CD4-positive, alpha-beta T cell (primary cell): Measurements from ENCODE around the gene INSM2. TPM values are rescaled to one million over a fixed set of nuclear protein-coding genes. Genes with fewer than 3 reads are reported as not detected.

Experiments used
- ATAC-seq: fragments of 200-7000 bp; cut with Tn5 transposase; one replicate; pipeline ENCODE4 v1.10.0; 2022; ENCODE audit warnings: mild to moderate bottlenecking; ENCODE audit not compliant: poor library complexity
- CTCF ChIA-PET: fragments of 350-600 bp; sonication (Branson Sonifier 250); formaldehyde crosslinking; loops from one replicate; lab custom pipeline; 2021; ENCODE audit warnings: antibody characterized with exemption, inconsistent platforms; lab: Charles Lee
- POLR2A ChIA-PET: fragments of 350-600 bp; sonication (Branson Sonifier 250); formaldehyde crosslinking; loops from one replicate; lab custom pipeline; 2021; ENCODE audit warnings: antibody characterized with exemption, inconsistent platforms; lab: Charles Lee
- DNase-seq, 14 experiments: peaks; one replicate each; pipeline ENCODE4 v3.0.0-alpha.2; 2013 to 2020; ENCODE audit warnings: mixed read lengths in 2 of 14
- H3K27ac ChIP-seq, 2 donors: one replicate each; pipeline versions ENCODE4 v1.5.1 to v1.7.0; 2013; ENCODE audit warnings: low read length in 2 of 2, low read depth in 1 of 2, mild to moderate bottlenecking in 1 of 2
- H3K27me3 ChIP-seq, 2 experiments: 1 replicate in 1 of 2; 2 replicates in 1 of 2; pipeline versions ENCODE4 v1.6.1 to v1.7.0; 2013; ENCODE audit warnings: low read length in 2 of 2, control low read depth in 1 of 2, mild to moderate bottlenecking in 1 of 2, moderate library complexity in 1 of 2; ENCODE audit not compliant: insufficient read depth in 2 of 2, control insufficient read depth in 1 of 2
- H3K36me3 ChIP-seq: one replicate; pipeline ENCODE4 v1.6.1; 2013; ENCODE audit warnings: low read length, control low read depth; ENCODE audit not compliant: insufficient read depth
- H3K4me1 ChIP-seq: one replicate; pipeline ENCODE4 v1.6.1; 2013; ENCODE audit warnings: low read length, control low read depth; ENCODE audit not compliant: insufficient read depth
- H3K4me3 ChIP-seq: one replicate; pipeline ENCODE4 v1.5.1; 2013; ENCODE audit warnings: mild to moderate bottlenecking, low read length, moderate library complexity
- H3K9me3 ChIP-seq, 2 experiments: 1 replicate in 1 of 2; 2 replicates in 1 of 2; pipeline versions ENCODE4 v1.6.1 to v1.7.0; 2013; ENCODE audit warnings: low read length in 2 of 2, mild to moderate bottlenecking in 2 of 2, control low read depth in 1 of 2, moderate library complexity in 1 of 2; ENCODE audit not compliant: control insufficient read depth in 1 of 2, insufficient read depth in 1 of 2
- H3K27ac Mint-ChIP-seq: one replicate; pipeline ENCODE4 v1.8.0; 2020; ENCODE audit warnings: mixed read lengths
- H3K27me3 Mint-ChIP-seq: one replicate; pipeline ENCODE4 v1.8.0; 2021; ENCODE audit warnings: mixed read lengths
- H3K36me3 Mint-ChIP-seq: one replicate; pipeline ENCODE4 v1.8.0; 2021; ENCODE audit warnings: low read depth, mixed read lengths
- H3K4me1 Mint-ChIP-seq: one replicate; pipeline ENCODE4 v1.8.0; 2021; ENCODE audit warnings: low read depth, mixed read lengths
- H3K4me3 Mint-ChIP-seq: one replicate; pipeline ENCODE4 v1.8.0; 2020; ENCODE audit warnings: mild to moderate bottlenecking, mixed read lengths
- H3K9me3 Mint-ChIP-seq: one replicate; pipeline ENCODE4 v1.8.0; 2020; ENCODE audit warnings: mixed read lengths
- intact Hi-C, 2 experiments: fragments of 100-400 bp; cut with DNase I in 1 of 2; cut with micrococcal nuclease in 1 of 2; formaldehyde crosslinking; loops; one replicate each; pipeline versions ENCODE4 v1.15.1 to v1.9.0; 2023 to 2025; cut with DNase I, micrococcal nuclease
- total RNA-seq, 174 experiments: library from RNA in 2 of 174; stranded (reverse) in 2 of 174; gene quantifications; one replicate each; pipeline ENCODE4 v1.2.3 and lab custom pipeline; 2021 to 2026
- TF ChIP-seq, protein P1 (sequence below): fragments of 200-600 bp; IDR thresholded peaks from one replicate; pipeline ENCODE4 v1.8.0; 2022; ENCODE audit warnings: antibody characterized with exemption, mild to moderate bottlenecking

The INSM2 gene
- total RNA-seq, 2 experiments from 2014 or later: not detected

DNA sequence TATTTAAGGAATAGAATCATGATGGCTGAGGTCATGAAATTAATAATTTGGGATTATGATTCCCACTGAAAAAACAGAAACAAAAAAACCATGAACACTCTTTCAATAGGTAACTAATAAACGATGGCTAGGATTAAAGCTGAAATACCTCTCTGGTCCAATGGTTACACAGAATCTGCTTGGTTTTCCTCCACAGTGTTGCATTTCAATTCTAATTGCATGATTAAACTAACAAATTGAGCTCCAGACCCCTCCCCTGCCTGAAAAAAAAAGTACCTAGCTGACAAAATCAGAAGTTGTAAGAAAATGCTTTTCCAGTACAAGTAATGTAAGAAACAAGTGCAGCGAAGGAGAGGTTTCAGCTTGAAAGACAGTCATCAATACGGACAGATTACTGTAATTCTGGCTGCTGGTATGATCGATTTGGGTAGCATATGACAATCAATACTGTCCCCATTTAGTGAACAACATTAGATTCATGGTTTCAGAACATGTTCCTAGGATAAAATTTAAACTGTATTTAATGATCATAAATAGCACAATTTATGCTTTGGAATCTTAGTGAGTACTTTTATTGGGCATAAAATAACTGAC, 32.0 kb downstream of the INSM2 start:
- Histone ChIP-seq H3K9me3 (no peaks in the 10 kb centered on the region), H3K36me3 (no peaks in the 10 kb centered on the region), H3K4me1 (no peaks in the 10 kb centered on the region), H3K4me3 (no peak overlapping the region), H3K27me3 (no peaks in the 10 kb centered on the region), H3K27ac (no peak overlapping the region)
- CTCF ChIA-PET: interaction anchor here (0.7 kb wide), 1 partner anchor 739 kb away, joined by 3 read pairs; no protein-coding TSS in a partner anchor
- POLR2A ChIA-PET: no interaction called here
- intact Hi-C loops: no loop called here
- TF ChIP-seq, protein P1, sequence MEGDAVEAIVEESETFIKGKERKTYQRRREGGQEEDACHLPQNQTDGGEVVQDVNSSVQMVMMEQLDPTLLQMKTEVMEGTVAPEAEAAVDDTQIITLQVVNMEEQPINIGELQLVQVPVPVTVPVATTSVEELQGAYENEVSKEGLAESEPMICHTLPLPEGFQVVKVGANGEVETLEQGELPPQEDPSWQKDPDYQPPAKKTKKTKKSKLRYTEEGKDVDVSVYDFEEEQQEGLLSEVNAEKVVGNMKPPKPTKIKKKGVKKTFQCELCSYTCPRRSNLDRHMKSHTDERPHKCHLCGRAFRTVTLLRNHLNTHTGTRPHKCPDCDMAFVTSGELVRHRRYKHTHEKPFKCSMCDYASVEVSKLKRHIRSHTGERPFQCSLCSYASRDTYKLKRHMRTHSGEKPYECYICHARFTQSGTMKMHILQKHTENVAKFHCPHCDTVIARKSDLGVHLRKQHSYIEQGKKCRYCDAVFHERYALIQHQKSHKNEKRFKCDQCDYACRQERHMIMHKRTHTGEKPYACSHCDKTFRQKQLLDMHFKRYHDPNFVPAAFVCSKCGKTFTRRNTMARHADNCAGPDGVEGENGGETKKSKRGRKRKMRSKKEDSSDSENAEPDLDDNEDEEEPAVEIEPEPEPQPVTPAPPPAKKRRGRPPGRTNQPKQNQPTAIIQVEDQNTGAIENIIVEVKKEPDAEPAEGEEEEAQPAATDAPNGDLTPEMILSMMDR: no peak
- H3K27ac Mint-ChIP-seq: no peak overlapping the region
- H3K4me1 Mint-ChIP-seq: no peaks in the 10 kb centered on the region
- H3K9me3 Mint-ChIP-seq: no peaks in the 10 kb centered on the region
- no peak overlapping the region for H3K4me3 Mint-ChIP-seq
- no peaks in the 10 kb centered on the region for H3K27me3 Mint-ChIP-seq
- ATAC-seq: no peak
- H3K36me3 Mint-ChIP-seq: peaks cover 45% of the 10 kb centered on the region
- no peak for DNase-seq

DNA sequence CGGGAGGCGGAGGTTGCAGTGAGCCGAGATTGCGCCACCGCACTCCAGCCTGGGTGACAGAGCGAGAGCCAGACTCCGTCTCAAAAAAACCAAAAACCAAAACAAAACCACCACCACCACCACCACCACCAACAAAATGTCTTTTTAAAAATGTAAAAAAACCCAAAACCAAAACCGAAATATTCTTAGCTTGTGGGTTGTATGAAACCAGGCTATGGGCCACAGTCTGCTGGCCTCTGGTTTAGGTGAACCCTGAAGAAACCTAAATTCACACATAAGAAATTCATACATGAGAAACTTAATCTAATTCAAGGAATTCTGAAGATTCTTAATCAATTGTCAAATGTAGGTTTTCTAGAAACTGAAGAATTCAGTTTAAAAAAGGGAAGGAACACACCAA, 37.6 kb downstream of the INSM2 start:
- H3K27ac Mint-ChIP-seq: no peak overlapping the region
- ChIA-PET CTCF (no interaction called here), POLR2A (no interaction called here)
- H3K4me1 ChIP-seq: no peaks in the 10 kb centered on the region
- peaks cover 5% of the 10 kb centered on the region for H3K36me3 ChIP-seq
- no peaks in the 10 kb centered on the region for H3K27me3 Mint-ChIP-seq
- no peaks in the 10 kb centered on the region for H3K4me1 Mint-ChIP-seq
- no peaks in the 10 kb centered on the region for H3K9me3 Mint-ChIP-seq
- intact Hi-C loops: no loop called here
- peaks cover 40% of the 10 kb centered on the region for H3K36me3 Mint-ChIP-seq
- ATAC-seq (no peak), DNase-seq (no peak)
- no peaks in the 10 kb centered on the region for H3K27me3 ChIP-seq
- TF ChIP-seq, protein P1: no peak
- H3K9me3 ChIP-seq: no peaks in the 10 kb centered on the region
- H3K27ac ChIP-seq: no peak overlapping the region
- H3K4me3 ChIP-seq: no peak overlapping the region
- H3K4me3 Mint-ChIP-seq: no peak overlapping the region

GRCh38 chr14:35573911-35574310, 39.9 kb downstream of the INSM2 start:
- H3K9me3 ChIP-seq: no peaks in the 10 kb centered on the region
- H3K36me3 ChIP-seq: peaks cover 10% of the 10 kb centered on the region
- DNase-seq (no peak), ATAC-seq (no peak)
- no peaks in the 10 kb centered on the region for H3K4me1 ChIP-seq
- Mint-ChIP-seq H3K27ac (no peak overlapping the region), H3K4me1 (no peaks in the 10 kb centered on the region), H3K36me3 (peaks cover 43% of the 10 kb centered on the region), H3K27me3 (no peaks in the 10 kb centered on the region), H3K4me3 (no peak overlapping the region), H3K9me3 (no peaks in the 10 kb centered on the region)
- CTCF ChIA-PET: no interaction called here
- no peak overlapping the region for H3K27ac ChIP-seq
- intact Hi-C loops: no loop called here
- no peak overlapping the region for H3K4me3 ChIP-seq
- TF ChIP-seq, protein P1: no peak
- POLR2A ChIA-PET: no interaction called here
- H3K27me3 ChIP-seq: no peaks in the 10 kb centered on the region
